WTC11 (cell line): ENCODE data around the gene JAKMIP3. TPM values are rescaled to one million over a fixed set of nuclear protein-coding genes. Genes with fewer than 3 reads are reported as not detected.

ENCODE experiments used
- ATAC-seq: fragments of 200-7000 bp; cut with Tn5 transposase; 2 replicates; pipeline ENCODE4 v1.10.0; 2021; ENCODE audit warnings: mild to moderate bottlenecking, moderate library complexity
- CTCF ChIA-PET: fragments of 300-600 bp; sonication (Branson Sonifier 250); formaldehyde crosslinking; loops from one replicate; lab custom pipeline; 2021; ENCODE audit warnings: antibody characterized with exemption; lab: Charles Lee
- POLR2A ChIA-PET: fragments of 350-600 bp; sonication (Branson Sonifier 250); formaldehyde crosslinking; loops from one replicate; lab custom pipeline; 2021; ENCODE audit warnings: antibody characterized with exemption; lab: Charles Lee
- DNase-seq: peaks from one replicate; pipeline ENCODE4 v3.0.0; 2021; ENCODE audit warnings: low spot score
- H3K27ac Mint-ChIP-seq: 2 replicates; pipeline ENCODE4 v1.8.0; 2021; ENCODE audit warnings: mixed read lengths
- H3K27me3 Mint-ChIP-seq: 2 replicates; pipeline ENCODE4 v1.8.0; 2021; ENCODE audit warnings: low read depth, mild to moderate bottlenecking, moderate library complexity, mixed read lengths
- H3K36me3 Mint-ChIP-seq: 2 replicates; pipeline ENCODE4 v1.8.0; 2021; ENCODE audit warnings: mixed read lengths
- H3K4me1 Mint-ChIP-seq: 2 replicates; pipeline ENCODE4 v1.8.0; 2022; ENCODE audit warnings: mixed read lengths
- H3K4me3 Mint-ChIP-seq: 2 replicates; pipeline ENCODE4 v1.8.0; 2021; ENCODE audit warnings: mild to moderate bottlenecking, moderate library complexity, mixed read lengths
- H3K9me3 Mint-ChIP-seq: 2 replicates; pipeline ENCODE4 v1.8.0; 2021; ENCODE audit warnings: mixed read lengths
- ATF1 ChIP-seq: sonication (generic); formaldehyde crosslinking; IDR thresholded peaks from 2 replicates; pipeline ENCODE4 v1.8.1; 2023; ENCODE audit warnings: mild to moderate bottlenecking, moderate library complexity, missing genetic modification reagents
- CREB1 ChIP-seq: sonication (generic); formaldehyde crosslinking; IDR thresholded peaks from 2 replicates; pipeline ENCODE4 v1.8.0; 2023; ENCODE audit warnings: mild to moderate bottlenecking, missing genetic modification reagents
- FOXP1 ChIP-seq: sonication (generic); formaldehyde crosslinking; IDR thresholded peaks from 2 replicates; pipeline ENCODE4 v1.8.0; 2022; ENCODE audit warnings: missing genetic modification reagents, mild to moderate bottlenecking, moderate library complexity, borderline replicate concordance
- GABPB1 ChIP-seq: sonication (generic); formaldehyde crosslinking; IDR thresholded peaks from 2 replicates; pipeline ENCODE4 v1.8.1; 2023; ENCODE audit warnings: mild to moderate bottlenecking, missing genetic modification reagents
- GRHL2 ChIP-seq: fragments of 250-450 bp; sonication (Bioruptor Pico); IDR thresholded peaks from 2 replicates; pipeline ENCODE4 v1.8.0; 2022; ENCODE audit warnings: mild to moderate bottlenecking, moderate library complexity; ENCODE audit not compliant: insufficient replicate concordance, severe bottlenecking
- GTF2I ChIP-seq: fragments of 250-450 bp; sonication (Bioruptor Pico); conservative IDR thresholded peaks from 2 replicates; pipeline ENCODE4 v1.4.0; 2021; ENCODE audit warnings: mild to moderate bottlenecking
- NR3C1 ChIP-seq: sonication (generic); formaldehyde crosslinking; conservative IDR thresholded peaks from 2 replicates; pipeline ENCODE4 v1.8.1; 2023; ENCODE audit warnings: low read depth, mild to moderate bottlenecking, missing genetic modification reagents
- RORB ChIP-seq: fragments of 250-450 bp; sonication (Bioruptor Pico); IDR thresholded peaks from 2 replicates; pipeline ENCODE4 v1.9.0; 2021; ENCODE audit warnings: mild to moderate bottlenecking
- SMAD3 ChIP-seq: sonication (generic); formaldehyde crosslinking; IDR thresholded peaks from 2 replicates; pipeline ENCODE4 v1.8.0; 2022; ENCODE audit warnings: missing genetic modification reagents, mild to moderate bottlenecking, borderline replicate concordance
- ZNF138 ChIP-seq: sonication (generic); formaldehyde crosslinking; conservative IDR thresholded peaks from 2 replicates; pipeline ENCODE4 v1.8.1; 2022; ENCODE audit warnings: mild to moderate bottlenecking, moderate library complexity, missing genetic modification reagents
- ZNF219 ChIP-seq: sonication (generic); formaldehyde crosslinking; IDR thresholded peaks from 2 replicates; pipeline ENCODE4 v1.8.0; 2023; ENCODE audit warnings: missing genetic modification reagents, mild to moderate bottlenecking, borderline replicate concordance
- ZNF416 ChIP-seq: fragments of 250-450 bp; sonication (Bioruptor Pico); IDR thresholded peaks from 2 replicates; pipeline ENCODE4 v1.9.0; 2021; ENCODE audit warnings: mild to moderate bottlenecking, inconsistent platforms
- total RNA-seq: library from RNA; stranded (reverse); gene quantifications from 3 replicates; pipeline ENCODE4 v1.2.3, GENCODE V29; 2021
- TF ChIP-seq, protein P1 (sequence below): sonication (generic); formaldehyde crosslinking; IDR thresholded peaks from 2 replicates; pipeline ENCODE4 v1.8.1; 2022; ENCODE audit warnings: mild to moderate bottlenecking, missing genetic modification reagents, moderate library complexity, borderline replicate concordance
- TF ChIP-seq, protein P2 (sequence below): fragments of 250-450 bp; sonication (Bioruptor Pico); IDR thresholded peaks from 2 replicates; pipeline ENCODE4 v1.9.0; 2021; ENCODE audit warnings: mild to moderate bottlenecking
- TF ChIP-seq, protein P3 (sequence below): sonication (generic); formaldehyde crosslinking; IDR thresholded peaks from 2 replicates; pipeline ENCODE4 v1.8.0; 2023; ENCODE audit warnings: mild to moderate bottlenecking, missing genetic modification reagents
- TF ChIP-seq, protein P4 (sequence below): sonication (generic); formaldehyde crosslinking; IDR thresholded peaks from 2 replicates; pipeline ENCODE4 v1.8.1; 2022; ENCODE audit warnings: low read depth, missing genetic modification reagents, borderline replicate concordance
- TF ChIP-seq, protein P5 (sequence below): fragments of 250-450 bp; sonication (Bioruptor Pico); conservative IDR thresholded peaks from 2 replicates; pipeline ENCODE4 v1.9.0; 2021; ENCODE audit warnings: mild to moderate bottlenecking
- TF ChIP-seq, protein P6 (sequence below): sonication (generic); formaldehyde crosslinking; IDR thresholded peaks from 2 replicates; pipeline ENCODE4 v1.8.0; 2023; ENCODE audit warnings: missing genetic modification reagents, mild to moderate bottlenecking, borderline replicate concordance
- TF ChIP-seq, protein P7 (sequence below): sonication (generic); formaldehyde crosslinking; IDR thresholded peaks from 2 replicates; pipeline ENCODE4 v1.8.1; 2022; ENCODE audit warnings: missing genetic modification reagents, borderline replicate concordance

JAKMIP3 gene
- total RNA-seq, 1 experiment from 2014 or later, result 1.7 TPM

DNA sequence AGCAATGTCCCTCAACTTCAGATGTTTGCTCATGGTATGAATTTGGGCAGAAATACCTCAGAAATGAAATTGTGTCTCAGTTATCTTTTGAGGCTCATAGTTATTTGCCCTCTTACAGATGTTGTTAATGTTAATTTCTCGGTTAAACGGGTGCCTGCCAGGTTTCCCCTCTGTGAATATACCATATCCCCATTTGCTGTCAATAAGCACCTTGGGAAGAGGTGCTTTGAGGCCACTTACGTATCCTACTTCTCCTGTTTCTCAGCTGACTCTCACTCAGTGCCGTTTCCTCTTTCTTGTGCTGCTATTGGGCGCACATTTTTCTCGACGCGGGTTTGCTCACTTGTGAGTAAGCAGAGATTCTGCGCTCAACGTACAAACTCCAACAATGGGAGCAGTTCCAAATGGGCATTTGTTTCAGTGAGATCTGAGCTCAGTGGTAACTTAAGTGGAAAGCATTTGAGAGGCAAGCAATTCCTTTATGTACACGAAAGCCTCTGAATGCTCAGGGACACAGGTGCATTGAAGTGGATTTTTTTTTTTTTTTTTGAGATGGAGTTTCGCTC lies 34.8 kb upstream of the JAKMIP3 start:
- POLR2A ChIA-PET, result no interaction called here
- Mint-ChIP-seq H3K4me1 (peaks cover 8% of the 10 kb centered on the region), H3K36me3 (no peaks in the 10 kb centered on the region), H3K27me3 (peaks cover 39% of the 10 kb centered on the region), H3K27ac (no peak overlapping the region), H3K9me3 (peaks cover 9% of the 10 kb centered on the region), H3K4me3 (no peak overlapping the region)
- TF ChIP-seq, protein P1, sequence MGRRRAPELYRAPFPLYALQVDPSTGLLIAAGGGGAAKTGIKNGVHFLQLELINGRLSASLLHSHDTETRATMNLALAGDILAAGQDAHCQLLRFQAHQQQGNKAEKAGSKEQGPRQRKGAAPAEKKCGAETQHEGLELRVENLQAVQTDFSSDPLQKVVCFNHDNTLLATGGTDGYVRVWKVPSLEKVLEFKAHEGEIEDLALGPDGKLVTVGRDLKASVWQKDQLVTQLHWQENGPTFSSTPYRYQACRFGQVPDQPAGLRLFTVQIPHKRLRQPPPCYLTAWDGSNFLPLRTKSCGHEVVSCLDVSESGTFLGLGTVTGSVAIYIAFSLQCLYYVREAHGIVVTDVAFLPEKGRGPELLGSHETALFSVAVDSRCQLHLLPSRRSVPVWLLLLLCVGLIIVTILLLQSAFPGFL, result no peak
- TF ChIP-seq GRHL2, result no peak
- no peak for TF ChIP-seq RORB (CRISPR knock-in tag)
- TF ChIP-seq, protein P2, sequence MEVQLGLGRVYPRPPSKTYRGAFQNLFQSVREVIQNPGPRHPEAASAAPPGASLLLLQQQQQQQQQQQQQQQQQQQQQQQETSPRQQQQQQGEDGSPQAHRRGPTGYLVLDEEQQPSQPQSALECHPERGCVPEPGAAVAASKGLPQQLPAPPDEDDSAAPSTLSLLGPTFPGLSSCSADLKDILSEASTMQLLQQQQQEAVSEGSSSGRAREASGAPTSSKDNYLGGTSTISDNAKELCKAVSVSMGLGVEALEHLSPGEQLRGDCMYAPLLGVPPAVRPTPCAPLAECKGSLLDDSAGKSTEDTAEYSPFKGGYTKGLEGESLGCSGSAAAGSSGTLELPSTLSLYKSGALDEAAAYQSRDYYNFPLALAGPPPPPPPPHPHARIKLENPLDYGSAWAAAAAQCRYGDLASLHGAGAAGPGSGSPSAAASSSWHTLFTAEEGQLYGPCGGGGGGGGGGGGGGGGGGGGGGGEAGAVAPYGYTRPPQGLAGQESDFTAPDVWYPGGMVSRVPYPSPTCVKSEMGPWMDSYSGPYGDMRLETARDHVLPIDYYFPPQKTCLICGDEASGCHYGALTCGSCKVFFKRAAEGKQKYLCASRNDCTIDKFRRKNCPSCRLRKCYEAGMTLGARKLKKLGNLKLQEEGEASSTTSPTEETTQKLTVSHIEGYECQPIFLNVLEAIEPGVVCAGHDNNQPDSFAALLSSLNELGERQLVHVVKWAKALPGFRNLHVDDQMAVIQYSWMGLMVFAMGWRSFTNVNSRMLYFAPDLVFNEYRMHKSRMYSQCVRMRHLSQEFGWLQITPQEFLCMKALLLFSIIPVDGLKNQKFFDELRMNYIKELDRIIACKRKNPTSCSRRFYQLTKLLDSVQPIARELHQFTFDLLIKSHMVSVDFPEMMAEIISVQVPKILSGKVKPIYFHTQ, result no peak
- TF ChIP-seq, protein P3, sequence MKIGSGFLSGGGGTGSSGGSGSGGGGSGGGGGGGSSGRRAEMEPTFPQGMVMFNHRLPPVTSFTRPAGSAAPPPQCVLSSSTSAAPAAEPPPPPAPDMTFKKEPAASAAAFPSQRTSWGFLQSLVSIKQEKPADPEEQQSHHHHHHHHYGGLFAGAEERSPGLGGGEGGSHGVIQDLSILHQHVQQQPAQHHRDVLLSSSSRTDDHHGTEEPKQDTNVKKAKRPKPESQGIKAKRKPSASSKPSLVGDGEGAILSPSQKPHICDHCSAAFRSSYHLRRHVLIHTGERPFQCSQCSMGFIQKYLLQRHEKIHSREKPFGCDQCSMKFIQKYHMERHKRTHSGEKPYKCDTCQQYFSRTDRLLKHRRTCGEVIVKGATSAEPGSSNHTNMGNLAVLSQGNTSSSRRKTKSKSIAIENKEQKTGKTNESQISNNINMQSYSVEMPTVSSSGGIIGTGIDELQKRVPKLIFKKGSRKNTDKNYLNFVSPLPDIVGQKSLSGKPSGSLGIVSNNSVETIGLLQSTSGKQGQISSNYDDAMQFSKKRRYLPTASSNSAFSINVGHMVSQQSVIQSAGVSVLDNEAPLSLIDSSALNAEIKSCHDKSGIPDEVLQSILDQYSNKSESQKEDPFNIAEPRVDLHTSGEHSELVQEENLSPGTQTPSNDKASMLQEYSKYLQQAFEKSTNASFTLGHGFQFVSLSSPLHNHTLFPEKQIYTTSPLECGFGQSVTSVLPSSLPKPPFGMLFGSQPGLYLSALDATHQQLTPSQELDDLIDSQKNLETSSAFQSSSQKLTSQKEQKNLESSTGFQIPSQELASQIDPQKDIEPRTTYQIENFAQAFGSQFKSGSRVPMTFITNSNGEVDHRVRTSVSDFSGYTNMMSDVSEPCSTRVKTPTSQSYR (CRISPR knock-in tag), result no peak
- no peak for TF ChIP-seq ZNF416
- TF ChIP-seq, protein P4, sequence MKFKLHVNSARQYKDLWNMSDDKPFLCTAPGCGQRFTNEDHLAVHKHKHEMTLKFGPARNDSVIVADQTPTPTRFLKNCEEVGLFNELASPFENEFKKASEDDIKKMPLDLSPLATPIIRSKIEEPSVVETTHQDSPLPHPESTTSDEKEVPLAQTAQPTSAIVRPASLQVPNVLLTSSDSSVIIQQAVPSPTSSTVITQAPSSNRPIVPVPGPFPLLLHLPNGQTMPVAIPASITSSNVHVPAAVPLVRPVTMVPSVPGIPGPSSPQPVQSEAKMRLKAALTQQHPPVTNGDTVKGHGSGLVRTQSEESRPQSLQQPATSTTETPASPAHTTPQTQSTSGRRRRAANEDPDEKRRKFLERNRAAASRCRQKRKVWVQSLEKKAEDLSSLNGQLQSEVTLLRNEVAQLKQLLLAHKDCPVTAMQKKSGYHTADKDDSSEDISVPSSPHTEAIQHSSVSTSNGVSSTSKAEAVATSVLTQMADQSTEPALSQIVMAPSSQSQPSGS (CRISPR knock-in tag), result no peak
- no peak for TF ChIP-seq GABPB1
- TF ChIP-seq, protein P5, sequence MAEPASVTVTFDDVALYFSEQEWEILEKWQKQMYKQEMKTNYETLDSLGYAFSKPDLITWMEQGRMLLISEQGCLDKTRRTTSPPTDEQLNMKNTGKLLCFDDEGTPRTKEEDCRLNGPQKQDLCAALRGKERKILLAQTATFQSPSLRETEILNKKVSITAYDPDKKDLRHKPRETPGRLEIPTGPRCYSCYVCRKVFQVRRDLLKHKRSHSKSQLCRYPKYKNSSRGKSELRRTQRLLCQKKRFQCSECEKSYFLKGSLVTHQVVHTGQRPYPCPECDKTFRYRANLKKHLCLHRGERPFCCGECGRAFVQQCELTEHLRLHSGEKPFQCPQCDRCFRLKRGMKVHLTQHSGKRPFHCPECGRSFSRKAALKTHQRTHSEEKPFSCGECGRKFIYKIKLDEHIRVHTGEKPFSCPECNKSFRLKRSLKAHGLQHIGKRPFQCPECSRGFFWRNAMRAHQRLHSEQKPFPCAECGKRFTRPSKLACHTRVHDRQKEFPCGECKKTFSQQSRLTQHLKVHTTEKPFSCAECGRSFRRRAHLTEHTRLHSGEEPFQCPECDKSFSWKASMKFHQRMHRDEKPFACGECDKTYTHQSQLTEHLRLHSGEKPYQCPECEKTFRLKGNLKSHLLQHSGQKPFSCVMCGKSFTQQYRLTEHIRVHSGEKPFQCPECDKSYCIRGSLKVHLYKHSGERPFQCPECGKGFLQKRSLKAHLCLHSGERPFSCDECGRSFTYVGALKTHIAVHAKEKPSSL (CRISPR knock-in tag), result no peak
- no peak for TF ChIP-seq FOXP1
- TF ChIP-seq ATF1 (CRISPR knock-in tag), result no peak
- TF ChIP-seq, protein P6, sequence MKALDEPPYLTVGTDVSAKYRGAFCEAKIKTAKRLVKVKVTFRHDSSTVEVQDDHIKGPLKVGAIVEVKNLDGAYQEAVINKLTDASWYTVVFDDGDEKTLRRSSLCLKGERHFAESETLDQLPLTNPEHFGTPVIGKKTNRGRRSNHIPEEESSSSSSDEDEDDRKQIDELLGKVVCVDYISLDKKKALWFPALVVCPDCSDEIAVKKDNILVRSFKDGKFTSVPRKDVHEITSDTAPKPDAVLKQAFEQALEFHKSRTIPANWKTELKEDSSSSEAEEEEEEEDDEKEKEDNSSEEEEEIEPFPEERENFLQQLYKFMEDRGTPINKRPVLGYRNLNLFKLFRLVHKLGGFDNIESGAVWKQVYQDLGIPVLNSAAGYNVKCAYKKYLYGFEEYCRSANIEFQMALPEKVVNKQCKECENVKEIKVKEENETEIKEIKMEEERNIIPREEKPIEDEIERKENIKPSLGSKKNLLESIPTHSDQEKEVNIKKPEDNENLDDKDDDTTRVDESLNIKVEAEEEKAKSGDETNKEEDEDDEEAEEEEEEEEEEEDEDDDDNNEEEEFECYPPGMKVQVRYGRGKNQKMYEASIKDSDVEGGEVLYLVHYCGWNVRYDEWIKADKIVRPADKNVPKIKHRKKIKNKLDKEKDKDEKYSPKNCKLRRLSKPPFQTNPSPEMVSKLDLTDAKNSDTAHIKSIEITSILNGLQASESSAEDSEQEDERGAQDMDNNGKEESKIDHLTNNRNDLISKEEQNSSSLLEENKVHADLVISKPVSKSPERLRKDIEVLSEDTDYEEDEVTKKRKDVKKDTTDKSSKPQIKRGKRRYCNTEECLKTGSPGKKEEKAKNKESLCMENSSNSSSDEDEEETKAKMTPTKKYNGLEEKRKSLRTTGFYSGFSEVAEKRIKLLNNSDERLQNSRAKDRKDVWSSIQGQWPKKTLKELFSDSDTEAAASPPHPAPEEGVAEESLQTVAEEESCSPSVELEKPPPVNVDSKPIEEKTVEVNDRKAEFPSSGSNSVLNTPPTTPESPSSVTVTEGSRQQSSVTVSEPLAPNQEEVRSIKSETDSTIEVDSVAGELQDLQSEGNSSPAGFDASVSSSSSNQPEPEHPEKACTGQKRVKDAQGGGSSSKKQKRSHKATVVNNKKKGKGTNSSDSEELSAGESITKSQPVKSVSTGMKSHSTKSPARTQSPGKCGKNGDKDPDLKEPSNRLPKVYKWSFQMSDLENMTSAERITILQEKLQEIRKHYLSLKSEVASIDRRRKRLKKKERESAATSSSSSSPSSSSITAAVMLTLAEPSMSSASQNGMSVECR (CRISPR knock-in tag), result no peak
- no peak for TF ChIP-seq ZNF219 (CRISPR knock-in tag)
- no peak for TF ChIP-seq SMAD3
- no peak for TF ChIP-seq ZNF138
- TF ChIP-seq NR3C1 (CRISPR knock-in tag), result no peak
- no peak for TF ChIP-seq GTF2I (CRISPR knock-in tag)
- TF ChIP-seq, protein P7, sequence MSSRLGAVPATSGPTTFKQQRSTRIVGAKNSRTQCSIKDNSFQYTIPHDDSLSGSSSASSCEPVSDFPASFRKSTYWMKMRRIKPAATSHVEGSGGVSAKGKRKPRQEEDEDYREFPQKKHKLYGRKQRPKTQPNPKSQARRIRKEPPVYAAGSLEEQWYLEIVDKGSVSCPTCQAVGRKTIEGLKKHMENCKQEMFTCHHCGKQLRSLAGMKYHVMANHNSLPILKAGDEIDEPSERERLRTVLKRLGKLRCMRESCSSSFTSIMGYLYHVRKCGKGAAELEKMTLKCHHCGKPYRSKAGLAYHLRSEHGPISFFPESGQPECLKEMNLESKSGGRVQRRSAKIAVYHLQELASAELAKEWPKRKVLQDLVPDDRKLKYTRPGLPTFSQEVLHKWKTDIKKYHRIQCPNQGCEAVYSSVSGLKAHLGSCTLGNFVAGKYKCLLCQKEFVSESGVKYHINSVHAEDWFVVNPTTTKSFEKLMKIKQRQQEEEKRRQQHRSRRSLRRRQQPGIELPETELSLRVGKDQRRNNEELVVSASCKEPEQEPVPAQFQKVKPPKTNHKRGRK, result no peak
- no peak for TF ChIP-seq CREB1 (CRISPR knock-in tag)
- CTCF ChIA-PET, result interaction anchor here (1.3 kb wide), 1 partner anchor 8 kb away, joined by 6 read pairs; no protein-coding TSS in a partner anchor
- no peak for DNase-seq
- ATAC-seq, result no peak
